ENCODE data around the gene REN.

REN gene

GRCh38 chr1:204152310-204153044, 13.7 kb downstream of the REN start:
- DNase-seq, result no peak

- DNase-seq, result no peak
Observed at GRCh38 chr1:204151552-204152309, 14.4 kb downstream of the REN start, which contains the start of gene ETNK2. Gene ETNK2, minus strand, starts transcription at chr1:204152044. Its CDS starts 192 bp downstream, at chr1:204151852.

DNA sequence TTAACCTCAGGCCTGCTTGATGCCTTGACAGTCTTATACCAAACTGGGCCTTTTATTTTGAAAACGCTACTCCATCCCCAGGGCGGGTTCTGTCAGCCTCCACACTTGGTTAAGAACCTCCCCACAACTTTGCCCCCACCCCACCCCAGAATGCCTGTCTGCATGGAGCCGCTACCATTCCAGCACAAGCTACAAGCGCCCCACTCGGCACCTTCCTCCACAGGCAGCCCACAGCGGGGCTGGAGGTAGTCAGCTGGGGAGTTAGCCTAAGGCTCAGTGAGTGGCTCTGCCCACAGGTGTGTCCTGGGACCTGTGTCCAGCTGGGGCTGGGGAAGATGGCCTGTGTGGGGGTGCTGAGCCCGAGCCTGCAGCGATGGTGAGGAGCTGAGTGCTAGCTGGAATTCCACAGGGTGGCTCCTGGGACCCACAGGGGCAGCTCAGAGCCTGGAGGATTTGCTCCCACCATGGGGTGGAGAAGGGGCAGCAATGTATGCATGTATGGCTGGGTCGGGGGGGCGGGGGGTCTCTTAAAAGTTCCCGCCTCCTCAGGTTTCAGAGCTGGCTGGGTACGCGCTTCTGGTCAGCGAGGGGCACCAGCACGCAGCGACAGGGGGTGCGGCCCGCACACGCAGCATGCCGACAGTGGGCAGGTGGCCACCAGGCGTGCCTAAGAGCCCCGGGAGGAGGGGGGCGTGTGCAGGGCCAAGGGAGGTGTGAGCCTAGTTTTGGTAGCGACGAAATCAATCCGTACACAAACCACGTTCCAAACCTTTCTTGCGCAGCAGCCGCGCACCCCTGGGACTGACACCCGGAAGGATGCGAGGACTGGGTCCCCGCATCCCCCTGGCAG, 15.2 kb downstream of the REN start:
- no peak for DNase-seq

DNA sequence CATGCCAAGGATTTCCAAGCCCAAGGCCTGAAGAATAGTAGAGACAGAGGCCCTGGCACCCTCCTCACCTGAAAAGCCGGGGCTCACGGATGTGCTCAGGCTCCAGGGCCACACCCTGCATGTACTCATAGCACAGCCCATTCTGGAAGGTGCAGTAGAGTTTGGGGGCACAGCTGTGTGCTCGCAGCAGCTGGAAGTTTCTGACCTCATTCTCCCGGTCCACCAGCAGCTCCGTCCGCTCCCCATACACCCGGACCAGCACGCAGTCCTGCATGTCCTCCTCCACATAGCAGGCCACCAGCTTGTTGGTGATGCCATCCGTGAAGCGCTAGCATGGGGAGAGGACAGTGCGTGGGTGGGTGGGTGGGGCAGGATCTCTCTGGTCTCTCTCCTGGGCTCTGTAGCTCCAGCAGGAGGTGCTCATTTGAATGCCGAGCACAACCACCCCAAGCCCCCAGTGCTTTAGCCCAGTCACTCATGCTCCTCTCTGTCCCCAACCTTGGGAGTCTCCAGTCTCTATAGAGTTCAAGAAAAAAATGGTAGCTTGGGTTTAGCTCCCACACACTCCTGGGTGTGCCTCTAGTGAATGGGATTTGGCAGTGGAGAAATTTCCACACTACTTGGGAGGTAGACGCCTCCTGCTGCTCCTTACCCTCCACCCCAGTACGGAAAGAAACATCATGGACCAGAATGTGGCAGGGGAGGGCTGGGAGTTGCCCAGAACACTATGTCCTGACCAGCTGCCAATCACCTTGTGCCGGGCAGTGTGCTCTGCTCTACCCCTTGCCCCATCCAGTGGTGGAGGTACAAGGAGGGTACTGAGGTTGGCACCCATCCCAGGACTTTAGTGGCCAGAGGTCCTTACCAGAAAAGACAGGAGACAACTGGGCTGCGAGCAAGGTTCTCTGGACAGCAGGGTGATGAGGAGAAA, 16.2 kb downstream of the REN start:
- DNase-seq, result no peak

- no peak for DNase-seq
Observed at GRCh38 chr1:204149107-204149506, 17.0 kb downstream of the REN start.

DNA sequence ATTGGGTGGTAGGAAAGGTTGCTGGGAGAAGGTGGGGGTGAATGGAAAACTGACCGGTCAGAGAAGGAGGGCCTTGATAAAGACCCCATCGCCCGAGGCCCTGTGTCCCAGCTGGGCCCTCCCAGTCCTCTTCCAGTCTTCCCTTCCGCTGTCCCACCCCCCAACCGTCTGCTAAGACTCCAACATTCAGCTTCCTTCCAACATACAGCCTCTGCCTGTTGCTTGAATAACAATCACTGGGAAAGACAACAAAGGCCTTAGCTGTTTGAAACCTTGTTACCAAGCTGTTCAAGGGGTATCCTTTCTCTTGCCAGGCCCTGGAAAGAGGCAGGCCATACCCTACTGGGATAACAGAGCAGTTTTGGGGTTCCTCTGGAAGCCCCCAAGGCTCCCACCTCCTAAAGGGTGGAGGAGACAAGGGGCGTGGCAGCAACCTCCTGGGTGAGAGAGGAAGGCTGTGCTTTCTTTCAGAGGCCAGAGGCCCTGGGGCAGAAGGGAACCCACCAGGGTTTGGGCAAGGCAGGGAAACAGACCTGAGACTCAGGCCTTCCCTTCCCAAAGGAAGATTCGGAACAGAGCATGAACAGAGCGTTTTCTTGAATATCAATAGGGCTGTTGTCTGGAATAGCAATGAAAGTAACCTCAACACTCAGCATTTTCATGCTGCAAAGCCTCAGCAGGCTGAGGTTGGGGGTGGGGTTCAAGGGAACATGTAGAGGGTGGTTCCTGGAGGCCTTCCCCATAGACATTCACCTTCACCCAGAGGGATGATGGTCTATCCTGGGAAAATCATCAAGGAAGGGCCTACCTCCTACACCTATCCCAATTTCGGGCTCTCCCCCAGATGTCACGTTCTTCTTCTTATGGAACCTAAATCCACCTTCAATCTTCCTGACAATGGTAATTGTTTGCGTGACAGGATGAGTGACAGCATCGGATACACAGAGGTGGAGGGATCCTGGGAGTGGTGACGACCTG, 18.4 kb downstream of the REN start:
- no peak for DNase-seq

DNA sequence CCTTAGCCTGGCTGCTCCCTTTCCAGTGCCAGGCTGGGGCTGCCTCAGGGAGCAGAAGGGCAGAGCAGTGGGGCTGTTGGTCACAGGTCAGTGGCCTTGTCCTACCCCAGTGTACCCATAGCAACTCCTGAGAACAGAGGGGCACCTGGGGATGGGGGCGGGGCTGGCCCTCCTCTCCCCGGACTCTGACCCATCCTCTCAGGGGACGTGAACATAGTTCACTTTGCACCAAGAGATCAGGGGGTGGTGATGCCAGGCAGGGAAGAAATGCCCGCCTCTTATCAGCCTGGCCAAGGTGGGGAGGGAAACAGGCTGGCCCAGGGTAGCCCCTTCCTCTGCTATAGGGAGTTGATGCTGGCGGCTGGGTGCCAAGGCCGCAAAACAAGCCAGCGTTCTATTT, 19.2 kb downstream of the REN start:
- DNase-seq, result no peak

GRCh38 chr1:204146309-204146708, 19.8 kb downstream of the REN start:
- no peak for DNase-seq

DNA sequence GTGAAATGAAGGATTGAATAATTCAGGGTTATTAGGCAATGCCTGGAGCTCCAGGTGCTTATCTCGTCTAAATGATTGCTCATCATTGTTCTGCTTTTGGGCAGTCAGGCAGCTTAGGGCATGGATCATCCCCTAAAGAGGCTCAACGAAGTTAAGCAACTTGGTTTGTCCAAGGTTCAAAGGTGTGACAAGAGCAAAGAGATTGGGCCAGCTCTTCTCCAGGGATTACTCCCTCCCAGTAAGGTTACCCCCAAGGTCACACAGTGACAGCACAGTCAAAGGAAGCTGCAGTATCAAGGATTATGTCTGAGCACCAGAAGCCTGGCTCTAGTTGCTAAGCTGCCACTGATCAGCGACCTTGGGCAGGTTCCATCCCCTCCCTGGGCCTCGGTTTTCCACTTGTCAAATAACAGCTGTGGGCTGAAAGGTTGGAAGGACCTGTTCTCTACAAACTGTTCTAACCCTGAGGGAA, 21.1 kb downstream of the REN start:
- DNase-seq, result no peak

- DNase-seq, result no peak
Observed at GRCh38 chr1:204143276-204144041, 22.7 kb downstream of the REN start.

DNA sequence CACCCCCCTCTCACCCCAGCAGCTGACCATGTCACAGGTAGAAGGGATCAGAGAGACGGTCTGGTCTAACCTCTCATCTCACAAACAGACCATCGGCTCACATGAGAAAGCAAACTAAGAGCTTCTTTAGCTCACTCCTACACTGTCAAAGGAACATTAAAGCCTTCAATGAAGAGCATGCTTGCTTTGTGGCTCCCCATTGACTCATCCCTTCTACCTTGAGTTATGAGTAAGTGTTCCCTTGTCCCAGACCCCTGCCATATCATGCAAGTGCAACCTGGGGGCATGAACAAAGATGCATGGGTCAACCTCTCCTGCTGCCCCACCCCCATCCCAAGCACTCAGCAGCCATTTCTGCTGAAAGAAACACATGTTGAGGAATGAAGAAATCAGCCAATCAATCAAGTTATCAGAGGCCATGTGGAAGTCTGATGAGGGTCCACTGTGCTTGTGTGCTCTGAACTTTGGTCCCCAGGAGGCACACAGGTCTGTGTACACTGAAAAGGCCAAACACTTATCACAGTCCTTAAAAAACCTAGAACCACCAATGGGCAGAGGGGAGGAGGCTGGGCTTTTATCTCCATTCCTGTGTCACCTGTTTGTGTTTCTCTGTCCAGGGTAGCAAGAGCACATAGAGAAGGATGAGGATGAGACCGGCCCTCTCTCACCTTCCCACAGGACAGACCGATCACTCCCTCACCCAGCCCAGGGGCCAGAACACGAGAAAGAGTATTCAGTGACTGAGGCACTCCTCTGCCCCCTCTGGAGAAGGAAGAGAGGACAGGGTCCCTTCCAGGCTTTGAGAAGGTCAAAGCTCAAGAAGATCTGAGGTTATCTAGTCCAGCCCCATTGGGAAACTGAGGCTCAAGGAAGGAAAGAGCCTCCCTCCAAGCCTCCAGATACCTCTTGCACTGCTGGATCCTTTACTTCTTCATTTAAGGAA, 23.8 kb downstream of the REN start:
- no peak for DNase-seq

GRCh38 chr1:204141131-204141530, 25.0 kb downstream of the REN start:
- DNase-seq, result no peak

GRCh38 chr1:204139952-204140351, 26.2 kb downstream of the REN start:
- no peak for DNase-seq

- DNase-seq, result no peak
Observed at GRCh38 chr1:204139088-204139487, 27.0 kb downstream of the REN start.

- DNase-seq, result no peak
Observed at GRCh38 chr1:204136814-204137213, 29.3 kb downstream of the REN start.

DNA sequence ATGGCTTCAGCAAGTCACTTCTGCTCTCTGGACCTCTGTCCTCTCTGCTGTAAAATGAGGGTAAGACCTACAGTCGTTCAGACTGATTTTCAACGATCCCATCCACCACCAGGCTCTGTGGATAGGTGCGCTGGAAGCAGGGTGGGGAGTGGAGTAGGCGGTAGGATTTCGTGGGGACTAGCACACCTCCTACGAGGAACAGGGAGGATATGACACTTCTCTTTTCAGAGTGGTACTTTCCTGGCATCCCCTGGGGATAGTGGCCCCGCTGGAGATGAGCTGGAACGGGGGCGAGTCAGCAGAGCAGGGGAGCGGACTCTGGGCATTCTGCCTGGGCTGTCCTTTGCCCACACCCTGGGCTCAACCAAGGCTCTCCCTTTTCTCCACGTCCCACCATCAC, 32.0 kb downstream of the REN start:
- DNase-seq, result no peak

GRCh38 chr1:204132718-204133117, 33.4 kb downstream of the REN start:
- no peak for DNase-seq

GRCh38 chr1:204131978-204132377, 34.2 kb downstream of the REN start:
- DNase-seq, result no peak

Measured in GF-D8 (cell line).